SKM-1 (cell line): ENCODE data around the gene AKT3.

Experiments used
- DNase-seq: peaks from one replicate; lab custom pipeline; 2025; ENCODE audit not compliant: unreplicated experiment; lab: John Stamatoyannopoulos, UW

AKT3 gene

DNA sequence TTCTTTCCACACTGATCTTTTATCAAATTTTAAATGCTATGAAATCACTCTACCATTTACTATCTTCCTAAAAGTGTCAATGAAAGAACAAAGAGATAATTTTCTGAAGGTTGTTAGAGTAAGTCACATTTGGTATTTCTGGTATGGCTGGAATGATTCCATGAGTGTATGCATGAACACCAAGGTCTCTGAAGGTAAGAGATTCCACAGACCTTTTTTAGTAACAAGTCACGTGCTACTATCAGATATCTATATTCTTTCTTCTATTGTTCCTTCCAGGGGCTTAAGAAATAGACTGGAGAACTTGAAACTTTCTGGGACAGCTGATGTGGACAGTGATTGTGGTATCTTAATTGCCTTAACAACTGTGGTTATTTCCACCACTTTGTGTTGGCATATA, 329.2 kb downstream of the AKT3 start:
- no peak for DNase-seq

DNA sequence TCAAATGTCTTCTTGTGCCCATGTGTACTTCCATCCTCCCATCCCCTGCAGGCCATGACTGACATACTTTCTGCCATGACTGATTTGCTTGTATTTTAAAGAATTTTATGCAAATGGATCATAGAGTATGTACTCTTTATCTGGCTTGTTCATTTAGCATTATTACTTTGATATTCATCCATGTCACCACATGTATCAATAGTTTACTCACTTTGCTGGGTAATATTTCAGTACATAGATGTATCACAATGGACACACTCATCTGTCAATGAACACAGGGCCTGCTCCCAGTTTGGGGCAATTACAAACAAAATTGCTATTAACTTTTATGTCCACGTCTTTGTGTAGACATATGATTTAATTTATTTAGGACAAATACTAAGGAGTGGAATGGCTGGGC, 335.1 kb downstream of the AKT3 start:
- DNase-seq, result no peak

DNA sequence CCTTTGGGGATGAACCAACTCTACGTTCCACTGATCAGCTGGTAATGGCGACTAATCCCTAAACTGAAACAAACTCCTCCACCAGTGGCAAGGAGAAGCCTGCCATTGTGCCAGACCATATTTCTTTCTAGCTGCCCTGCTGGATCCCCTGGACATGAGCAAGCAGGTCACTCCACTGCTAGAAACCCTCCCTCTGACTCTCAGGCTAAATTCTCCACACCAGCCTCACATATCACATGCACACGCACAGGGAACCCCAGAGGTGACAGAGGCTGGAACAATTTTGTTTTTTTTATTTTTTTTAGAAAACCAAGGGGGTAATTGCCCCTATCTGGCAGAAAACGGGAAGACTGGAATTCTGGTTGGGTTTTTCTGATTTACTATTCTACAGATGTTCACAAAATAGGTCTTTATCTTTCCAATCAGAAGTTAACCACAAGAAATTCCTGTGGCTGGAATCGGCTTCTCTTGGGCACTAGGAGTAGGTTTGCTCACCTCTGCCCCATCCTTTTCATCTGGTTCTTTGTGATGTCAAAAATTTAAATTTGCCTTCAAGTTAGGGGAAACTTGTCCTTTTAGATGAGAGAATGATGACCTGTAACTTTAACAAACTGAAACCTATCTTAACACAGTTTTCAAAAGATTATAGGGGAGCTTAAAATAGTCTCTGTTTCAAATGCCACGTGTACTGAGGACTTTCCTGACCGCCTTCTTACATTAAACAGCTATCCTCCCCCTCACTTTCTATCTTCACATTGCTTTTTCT, 336.1 kb downstream of the AKT3 start:
- DNase-seq, result no peak

DNA sequence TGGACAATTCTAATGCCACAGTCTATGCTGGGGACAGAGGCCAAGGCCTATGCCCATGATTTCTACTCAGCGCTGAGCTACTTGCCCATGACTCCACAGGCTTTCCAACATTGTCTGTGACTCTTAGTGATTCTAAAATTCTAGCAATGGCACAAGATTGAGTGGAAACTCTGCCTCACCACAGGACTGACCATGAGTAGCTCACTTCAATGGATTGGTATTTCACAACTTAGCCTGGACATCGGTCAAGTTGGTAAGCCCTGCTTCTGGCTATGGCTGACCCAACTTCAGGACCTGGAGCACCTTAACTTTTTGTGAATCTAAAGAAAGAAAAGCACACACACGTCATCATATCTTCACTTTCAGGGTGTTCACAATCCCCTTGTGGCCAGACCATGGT, 339.1 kb downstream of the AKT3 start:
- DNase-seq, result no peak

DNA sequence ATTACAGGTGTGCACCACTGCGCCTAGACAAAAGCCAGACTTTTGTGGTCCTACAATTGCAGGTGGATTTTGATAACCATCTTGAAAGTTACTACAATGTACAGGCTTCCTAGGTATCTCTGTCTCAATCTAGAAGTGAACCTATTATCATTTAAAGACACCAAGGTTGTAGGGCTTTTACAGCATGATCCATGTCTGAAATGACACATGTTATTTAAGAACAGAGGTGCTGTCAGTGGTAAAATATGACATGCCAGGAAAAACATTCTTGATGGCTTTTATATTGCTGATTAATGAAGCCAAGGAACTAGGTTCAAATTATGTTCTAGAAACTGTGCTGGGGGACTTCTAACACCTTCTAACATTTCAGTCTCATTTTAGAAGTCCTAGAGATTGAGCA, 341.1 kb downstream of the AKT3 start:
- DNase-seq, result no peak

DNA sequence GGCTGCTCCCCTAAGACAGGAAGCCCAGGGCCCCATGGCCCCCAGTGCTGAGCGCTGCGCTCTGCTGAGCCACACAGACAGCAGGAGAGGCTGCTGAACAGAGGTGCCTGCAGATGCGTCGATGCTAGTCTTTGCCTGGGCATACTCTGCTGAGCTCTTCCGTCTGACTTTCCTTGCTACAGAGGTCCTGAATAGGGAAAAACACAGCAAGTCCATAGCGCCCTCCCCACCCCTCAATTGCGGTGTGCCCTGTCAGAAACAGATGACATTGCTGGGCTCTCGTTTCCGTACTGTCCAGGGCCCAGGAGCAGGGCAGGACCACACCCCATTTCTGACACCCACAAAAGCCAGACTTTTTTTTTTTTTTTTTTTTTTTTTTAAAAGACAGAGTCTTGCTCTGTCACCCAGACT, 341.7 kb downstream of the AKT3 start:
- DNase-seq, result no peak

DNA sequence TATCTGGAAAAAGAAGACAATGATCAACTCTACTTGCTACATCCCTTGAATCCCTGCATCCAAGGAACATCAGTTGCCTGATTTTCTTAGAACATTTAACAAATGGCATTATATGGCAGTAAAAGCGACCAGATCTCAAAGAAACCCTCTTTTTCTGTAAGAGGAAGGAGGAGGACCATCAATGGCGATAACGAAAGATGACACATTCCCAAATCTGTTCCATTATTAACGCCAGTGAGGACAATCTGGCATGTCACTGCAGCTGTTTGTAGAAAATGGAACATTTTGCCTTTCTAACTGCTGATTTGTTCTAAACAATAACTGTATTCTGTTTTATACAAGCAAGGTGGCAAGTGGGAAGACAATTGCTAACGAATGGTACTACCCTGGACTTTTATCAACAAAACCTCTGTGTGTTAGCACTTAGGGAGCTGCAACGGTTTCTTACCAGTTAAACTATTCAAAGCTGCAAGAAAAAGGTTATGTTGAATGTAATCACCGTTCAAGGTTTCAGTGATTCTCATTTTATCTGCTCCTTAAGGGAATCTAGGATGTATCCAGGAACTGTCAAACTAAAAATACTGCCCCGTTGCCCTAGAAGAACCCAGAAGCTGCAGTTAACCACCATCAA, 342.3 kb downstream of the AKT3 start:
- DNase-seq, result no peak

DNA sequence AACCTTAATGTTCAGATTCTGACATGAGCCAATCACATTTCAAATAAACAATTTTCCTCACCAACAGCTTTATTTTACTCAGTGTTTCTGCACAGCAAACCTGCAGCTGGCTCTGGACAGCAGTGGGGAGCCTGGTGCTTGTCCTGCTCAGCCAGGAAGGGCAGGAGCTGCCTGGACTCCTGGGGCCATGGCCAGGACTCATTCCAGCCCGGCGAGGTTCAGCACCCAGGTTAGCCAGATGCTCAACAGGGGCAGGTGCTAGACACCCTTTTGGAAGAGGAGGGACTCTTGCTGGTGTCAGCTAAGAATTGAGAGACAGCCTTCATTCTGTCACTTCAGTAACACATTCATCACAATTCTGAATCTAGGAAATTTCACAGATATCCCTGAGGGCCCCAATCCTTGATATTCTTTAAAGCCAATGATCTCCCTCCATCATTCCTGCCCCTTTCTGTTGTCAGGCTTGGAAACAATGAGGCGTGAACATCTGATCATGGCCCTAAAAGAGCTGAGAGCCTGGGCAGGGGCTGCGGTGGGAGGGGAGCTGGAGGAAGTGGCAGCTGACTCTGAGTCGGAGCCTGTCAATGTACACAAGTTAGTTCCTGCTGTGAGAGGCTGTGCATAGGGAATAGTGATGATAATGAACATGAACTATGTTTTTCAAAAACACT, 342.9 kb downstream of the AKT3 start:
- no peak for DNase-seq

DNA sequence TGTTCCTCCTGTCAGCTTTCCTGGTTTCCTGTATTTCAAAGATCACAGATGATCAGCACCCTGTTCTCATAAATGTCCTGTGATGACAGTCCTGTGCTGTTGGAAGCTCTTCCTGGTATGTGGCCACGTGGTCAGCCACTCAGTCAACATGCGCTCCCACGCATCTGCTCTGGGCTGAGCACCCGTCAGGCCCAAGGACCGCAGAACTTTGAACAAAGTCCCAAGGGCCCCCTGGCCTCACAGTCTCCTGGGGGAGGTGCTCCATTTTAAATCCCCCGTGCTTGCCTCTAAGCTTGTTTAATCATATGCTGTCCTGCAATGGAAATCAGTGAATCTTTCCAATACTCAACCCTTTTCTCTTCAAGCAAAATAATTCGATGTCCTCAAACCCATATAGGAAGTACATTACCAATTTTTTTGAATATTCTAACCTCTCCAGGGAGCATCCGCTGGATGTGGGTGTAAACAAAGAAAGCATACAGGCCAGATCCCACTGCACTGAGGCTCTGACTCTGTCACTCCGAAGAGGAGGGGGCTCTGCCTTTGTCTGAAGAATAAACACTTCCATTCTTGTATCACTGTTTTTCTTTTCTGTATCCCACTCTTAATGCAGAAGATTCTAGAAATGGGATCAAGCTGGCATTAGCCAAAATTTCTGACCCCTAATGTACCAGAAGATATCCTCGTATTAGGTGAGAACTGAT, 343.9 kb downstream of the AKT3 start:
- no peak for DNase-seq

DNA sequence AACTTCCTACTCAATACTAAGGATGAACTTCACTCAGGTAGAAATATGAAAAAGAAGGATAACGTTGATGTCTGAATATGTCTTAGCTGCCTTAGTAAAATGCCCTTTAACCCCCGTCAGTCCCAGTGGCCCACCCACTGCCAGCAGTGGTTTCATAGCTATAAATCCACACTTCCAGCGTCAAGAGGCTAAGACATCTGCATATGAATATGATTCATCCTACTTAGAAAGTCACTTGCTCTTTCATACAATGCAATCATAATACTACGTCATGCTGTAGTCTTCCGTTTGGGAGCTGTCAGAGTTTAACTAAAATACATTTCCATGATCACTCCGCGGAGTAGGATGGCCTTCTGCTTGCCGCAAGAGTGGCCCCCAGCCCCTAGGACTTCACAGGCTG, 346.9 kb downstream of the AKT3 start:
- DNase-seq, result no peak

DNA sequence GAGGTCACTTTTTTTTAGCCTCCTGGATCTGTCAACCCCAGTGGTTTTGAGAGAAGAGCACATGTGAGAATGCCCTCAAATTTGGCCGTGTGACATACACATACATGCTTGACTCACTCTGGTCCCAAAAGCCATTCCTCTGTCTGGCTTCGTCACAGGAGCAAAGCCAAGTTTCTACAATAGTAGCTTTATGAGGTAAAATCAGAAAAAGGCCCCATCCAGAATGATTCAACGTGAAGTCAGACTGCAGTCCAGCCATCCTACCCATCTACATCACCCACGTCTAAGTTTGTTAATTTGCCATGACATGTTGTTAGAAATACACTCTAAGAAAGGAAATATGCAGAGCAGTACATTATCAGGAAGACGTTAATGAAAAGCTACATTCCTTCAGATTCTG, 349.0 kb downstream of the AKT3 start:
- DNase-seq, result no peak

DNA sequence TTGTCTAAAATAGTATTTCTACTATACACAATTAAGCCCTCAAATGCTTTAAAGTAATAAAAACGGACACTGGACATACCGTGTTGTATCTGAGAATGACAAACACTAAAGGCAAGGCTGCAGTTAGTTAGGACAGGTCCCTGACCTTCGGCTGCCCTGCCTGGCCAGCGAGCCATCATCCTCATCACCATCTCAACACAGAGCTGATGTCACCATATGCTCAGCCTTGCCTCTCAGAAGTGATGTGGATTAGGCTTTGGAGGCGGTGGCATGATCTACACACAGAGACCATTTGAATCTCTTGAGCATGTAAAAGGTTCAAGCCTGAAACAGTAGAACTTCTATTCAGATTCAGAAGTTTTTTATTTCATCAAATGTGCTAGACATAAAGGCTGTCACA, 349.5 kb downstream of the AKT3 start:
- no peak for DNase-seq

DNA sequence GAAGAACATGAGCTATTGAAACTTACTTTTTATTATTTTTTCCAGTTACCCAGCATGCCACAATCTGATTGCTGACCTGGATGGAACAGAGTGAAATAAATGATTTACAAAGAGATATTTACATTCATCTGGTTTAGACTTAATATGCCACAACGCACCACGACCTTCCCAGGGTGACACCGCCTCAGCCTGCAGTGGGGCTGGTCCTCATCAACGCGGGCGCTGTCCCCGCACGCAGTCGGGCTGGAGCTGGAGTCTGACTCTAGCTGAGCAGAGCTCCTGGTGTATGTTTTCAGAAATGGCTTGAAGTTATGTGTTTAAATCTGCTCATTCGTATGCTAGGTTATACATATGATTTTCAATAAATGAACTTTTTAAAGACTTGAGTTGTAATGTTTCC, 350.3 kb downstream of the AKT3 start:
- no peak for DNase-seq

DNA sequence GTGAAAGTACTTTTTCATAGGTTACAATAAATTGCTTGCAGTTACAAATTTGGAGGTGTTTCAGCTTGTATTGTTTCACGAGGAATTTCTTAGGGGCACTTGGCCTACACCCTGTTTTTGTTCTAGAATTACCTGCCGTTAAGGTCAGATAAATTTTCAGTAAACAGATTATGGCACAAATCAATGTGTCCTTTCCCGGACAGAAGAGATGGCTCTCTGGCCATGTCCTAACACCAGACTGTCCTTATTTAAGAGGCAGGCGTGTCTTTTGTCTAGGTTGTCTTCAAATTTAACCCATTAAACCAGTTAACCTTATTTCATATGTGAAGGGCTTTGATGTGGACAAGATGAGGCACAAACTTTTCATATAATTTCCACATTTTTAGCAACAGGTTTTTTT, 350.8 kb downstream of the AKT3 start:
- no peak for DNase-seq

DNA sequence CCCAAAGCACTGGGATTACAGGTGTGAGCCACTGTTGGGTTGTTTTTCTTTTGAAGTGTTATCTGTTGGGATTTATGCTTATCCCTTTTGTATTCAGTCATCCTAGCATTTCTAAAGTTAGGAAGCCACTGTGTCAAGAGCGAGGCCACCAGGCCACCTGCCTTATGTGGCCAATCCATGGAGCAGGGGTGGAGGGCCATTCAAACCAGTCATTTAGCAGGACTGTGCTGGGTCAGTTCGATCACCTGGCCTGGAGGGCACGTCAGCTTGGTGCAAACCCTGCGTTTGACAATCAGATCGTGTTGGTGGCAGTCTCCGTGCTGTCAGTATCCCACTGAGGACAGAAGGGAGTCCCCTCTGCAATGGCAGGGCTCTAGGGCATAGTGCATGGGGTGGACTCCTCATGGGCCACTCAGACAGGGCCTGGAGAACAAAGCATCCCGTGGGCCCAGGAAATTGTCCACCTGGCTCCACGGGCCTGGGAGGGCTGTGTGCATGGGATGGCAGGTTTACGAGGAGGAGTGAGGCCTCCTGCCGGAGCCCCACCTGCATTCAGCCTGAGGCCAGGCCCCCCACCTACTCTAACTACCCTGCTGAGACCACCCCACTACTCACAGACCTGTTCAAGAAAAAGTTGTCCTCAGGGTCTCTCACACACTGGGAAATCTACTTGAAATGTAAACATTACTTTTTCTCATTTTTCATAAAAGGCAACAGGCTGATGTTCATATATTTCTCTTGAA, 351.9 kb downstream of the AKT3 start:
- no peak for DNase-seq

DNA sequence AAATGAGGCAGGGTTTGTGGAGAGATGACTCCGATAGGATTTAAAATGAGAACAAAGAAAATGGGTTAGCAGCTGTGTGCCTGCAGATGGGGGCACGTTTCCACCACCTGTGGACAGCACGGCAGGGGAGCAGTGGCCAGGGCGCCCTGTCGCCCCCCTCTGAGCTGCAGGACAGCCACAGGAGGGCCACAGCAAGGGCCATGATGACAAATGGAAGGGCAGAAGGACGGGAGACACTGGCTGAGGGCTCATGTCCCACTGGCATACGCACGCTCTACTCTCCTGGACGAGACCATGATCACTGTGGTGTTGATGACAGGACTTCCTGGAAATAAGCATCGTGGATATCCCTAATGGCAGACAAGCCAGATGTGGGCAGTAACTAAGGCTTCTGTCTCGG, 353.2 kb downstream of the AKT3 start:
- DNase-seq, result no peak

DNA sequence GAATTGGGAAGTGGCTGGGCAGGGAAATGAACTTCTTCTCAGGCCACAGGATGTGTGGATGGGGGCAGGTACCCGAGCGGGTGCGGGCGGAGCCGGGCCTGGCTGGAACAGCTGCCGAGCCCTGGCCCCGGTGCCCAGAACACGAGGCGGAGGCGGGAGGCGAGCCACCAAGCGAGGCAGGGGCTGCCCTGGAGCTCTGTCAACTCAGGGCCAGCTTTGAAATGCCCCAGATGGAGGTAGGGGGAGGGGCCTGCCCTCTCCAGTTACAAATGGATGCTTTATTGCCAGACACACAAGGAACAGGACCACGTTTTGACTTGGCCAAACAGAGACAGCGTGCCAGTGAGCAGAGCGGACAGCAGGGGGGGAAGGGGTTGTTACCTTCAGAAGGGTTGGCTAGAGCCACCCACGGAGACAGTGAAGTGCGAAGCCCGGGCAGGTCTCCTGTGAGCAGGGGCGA, 353.8 kb downstream of the AKT3 start:
- DNase-seq, result no peak

DNA sequence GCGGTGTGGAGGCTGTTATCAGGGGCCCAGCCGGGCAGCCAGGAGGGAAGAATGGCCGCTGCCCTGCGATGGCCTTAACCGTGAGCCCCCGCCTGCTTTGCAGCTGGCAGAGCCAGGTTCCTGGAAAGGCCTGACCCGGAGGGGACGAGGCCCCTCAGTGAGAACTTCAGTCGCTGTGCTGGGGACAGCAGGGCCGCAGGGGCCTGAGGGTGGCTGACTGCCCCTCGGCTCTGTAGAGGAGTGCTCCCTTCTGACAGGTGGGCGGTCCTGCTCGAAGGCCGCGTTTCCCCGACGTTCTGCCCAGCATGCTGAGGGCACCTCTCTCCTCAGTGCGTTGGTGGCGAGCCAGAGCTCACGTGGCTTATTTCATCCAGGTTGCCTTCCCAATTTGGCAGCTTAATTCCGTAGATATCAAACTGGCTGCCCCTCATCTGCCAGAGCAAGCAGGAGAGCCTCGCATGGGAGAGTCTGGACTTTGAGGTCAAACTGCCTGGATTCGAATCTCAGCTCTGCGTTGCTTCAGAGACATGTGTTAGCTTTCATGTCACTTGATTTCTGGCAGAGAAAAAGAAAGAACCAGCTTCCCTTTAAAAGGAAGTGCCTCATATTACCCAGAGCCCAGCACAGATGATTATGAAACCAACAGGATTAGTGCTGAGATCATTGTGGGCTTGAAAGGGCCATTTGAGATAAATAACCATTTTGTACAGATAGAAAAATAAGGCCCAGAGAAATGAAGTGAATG, 354.4 kb downstream of the AKT3 start:
- DNase-seq, result peak; percentile 92

DNA sequence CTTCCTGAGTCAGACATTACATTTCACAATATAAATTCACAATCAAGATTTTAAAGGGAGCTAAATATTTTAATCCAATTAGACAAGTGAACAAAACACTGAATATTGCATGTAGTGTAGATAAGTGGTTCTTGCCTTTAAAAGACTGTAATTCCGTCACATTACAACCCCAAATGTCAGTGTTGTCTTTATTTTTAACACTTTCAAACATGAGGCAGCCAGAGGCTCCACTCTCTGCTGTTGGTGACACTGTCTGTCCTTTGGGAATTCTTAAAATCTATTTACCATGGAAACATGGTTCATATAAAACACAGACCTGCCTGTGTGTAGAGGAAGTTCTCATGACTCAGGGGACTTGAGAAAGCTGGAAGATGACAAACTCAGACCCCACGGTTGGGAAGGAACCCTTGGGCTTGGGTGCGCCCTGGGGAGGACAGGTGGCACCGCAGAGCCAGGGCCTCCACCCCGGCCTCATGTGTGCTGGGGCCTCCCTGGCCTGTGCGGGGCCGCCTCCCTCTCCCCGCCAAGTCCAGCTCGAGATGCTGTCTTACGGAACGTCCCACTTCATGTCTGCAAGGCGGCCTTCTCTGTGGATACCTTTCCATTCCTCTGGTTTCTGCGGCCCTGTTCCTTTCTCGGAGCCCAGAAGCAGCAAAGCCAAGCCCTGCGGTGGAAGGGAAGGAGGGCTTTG, 355.2 kb downstream of the AKT3 start:
- DNase-seq, result no peak
